HEK293 (cell line): ENCODE results near the gene PRKG1.

Experiments
- CTCF ChIP-seq: fragments of 450-650 bp; formaldehyde crosslinking; IDR thresholded peaks from 2 replicates; pipeline ENCODE4 v1.5.1; 2016; ENCODE audit warnings: missing biosample characterization, missing genetic modification characterization
- ZNF391 ChIP-seq: fragments of 450-650 bp; formaldehyde crosslinking; IDR thresholded peaks from 2 replicates; pipeline ENCODE4 v1.5.1; 2016; ENCODE audit warnings: low read depth, missing biosample characterization, missing genetic modification characterization, borderline replicate concordance

GRCh38 chr10:51308116-51308515, 233.8 kb downstream of the PRKG1 start:
- TF ChIP-seq CTCF (no peak), ZNF391 (tag by site-specific recombination) (no peak)
